ENCODE results near the gene LRRC74A. TPM values are rescaled to one million over a fixed set of nuclear protein-coding genes. Genes with fewer than 3 reads are reported as not detected.

The LRRC74A gene
- total RNA-seq, 1 donor from 2014 or later: not detected

GRCh38 chr14:76782115-76782884 lies 43.9 kb upstream of the LRRC74A start:
- Mint-ChIP-seq H3K27me3 (ENCODE audit: low read depth) (no peaks in the 10 kb centered on the region), H3K27ac (ENCODE audit: unreplicated experiment) (peak overlapping the region; percentile 55), H3K4me3 (ENCODE audit: unreplicated experiment) (no peak overlapping the region), H3K36me3 (ENCODE audit: low read depth) (peaks cover 1% of the 10 kb centered on the region), H3K4me1 (ENCODE audit: low read depth) (peaks cover 34% of the 10 kb centered on the region), H3K9me3 (ENCODE audit: low read depth) (no peaks in the 10 kb centered on the region)
- no peak for DNase-seq (ENCODE audit: low spot score)
- no peak for TF ChIP-seq CTCF (IDR thresholded peaks at IDR 0.05)

- no peak overlapping the region for H3K4me3 Mint-ChIP-seq (ENCODE audit: unreplicated experiment)
- DNase-seq (ENCODE audit: low spot score): no peak
- H3K27me3 Mint-ChIP-seq (ENCODE audit: low read depth): no peaks in the 10 kb centered on the region
- TF ChIP-seq CTCF (IDR thresholded peaks at IDR 0.05): no peak
- peak overlapping the region; percentile 55 for H3K27ac Mint-ChIP-seq (ENCODE audit: unreplicated experiment)
- no peaks in the 10 kb centered on the region for H3K9me3 Mint-ChIP-seq (ENCODE audit: low read depth)
- H3K4me1 Mint-ChIP-seq (ENCODE audit: low read depth): peaks cover 34% of the 10 kb centered on the region
- H3K36me3 Mint-ChIP-seq (ENCODE audit: low read depth): peaks cover 5% of the 10 kb centered on the region
Measured at GRCh38 chr14:76782885-76783566, 43.2 kb upstream of the LRRC74A start.

GRCh38 chr14:76784266-76784874 lies 41.8 kb upstream of the LRRC74A start:
- Mint-ChIP-seq H3K4me3 (ENCODE audit: unreplicated experiment) (no peak overlapping the region), H3K27ac (ENCODE audit: unreplicated experiment) (no peak overlapping the region), H3K36me3 (ENCODE audit: low read depth) (peaks cover 9% of the 10 kb centered on the region), H3K27me3 (ENCODE audit: low read depth) (no peaks in the 10 kb centered on the region), H3K4me1 (ENCODE audit: low read depth) (peaks cover 34% of the 10 kb centered on the region), H3K9me3 (ENCODE audit: low read depth) (no peaks in the 10 kb centered on the region)
- no peak for TF ChIP-seq CTCF (IDR thresholded peaks at IDR 0.05)
- DNase-seq (ENCODE audit: low spot score): no peak

GRCh38 chr14:76784881-76785280 lies 41.3 kb upstream of the LRRC74A start:
- Mint-ChIP-seq H3K27me3 (ENCODE audit: low read depth) (no peaks in the 10 kb centered on the region), H3K27ac (ENCODE audit: unreplicated experiment) (peak overlapping the region; percentile 19), H3K4me1 (ENCODE audit: low read depth) (peaks cover 34% of the 10 kb centered on the region), H3K4me3 (ENCODE audit: unreplicated experiment) (no peak overlapping the region), H3K36me3 (ENCODE audit: low read depth) (peaks cover 9% of the 10 kb centered on the region), H3K9me3 (ENCODE audit: low read depth) (no peaks in the 10 kb centered on the region)
- no peak for DNase-seq (ENCODE audit: low spot score)
- peak; percentile 87 for TF ChIP-seq CTCF (IDR thresholded peaks at IDR 0.05)

- TF ChIP-seq CTCF (IDR thresholded peaks at IDR 0.05): no peak
- Mint-ChIP-seq H3K4me1 (ENCODE audit: low read depth) (peaks cover 23% of the 10 kb centered on the region), H3K27ac (ENCODE audit: unreplicated experiment) (no peak overlapping the region), H3K36me3 (ENCODE audit: low read depth) (peaks cover 17% of the 10 kb centered on the region), H3K4me3 (ENCODE audit: unreplicated experiment) (no peak overlapping the region), H3K27me3 (ENCODE audit: low read depth) (no peaks in the 10 kb centered on the region), H3K9me3 (ENCODE audit: low read depth) (peaks cover under 1% of the 10 kb centered on the region)
- DNase-seq (ENCODE audit: low spot score): no peak
Measured at GRCh38 chr14:76786601-76787000, 39.6 kb upstream of the LRRC74A start.

All from chondrocyte (in vitro differentiated cells).